Measurements from ENCODE around the gene MED29. TPM values are rescaled to one million over a fixed set of nuclear protein-coding genes. Genes with fewer than 3 reads are reported as not detected.

The MED29 gene
- total and polyA plus RNA-seq, 2 donors (not counting 1 experiment from before 2014, with no cell fraction given) = 33.0 to 47.5 TPM

DNA sequence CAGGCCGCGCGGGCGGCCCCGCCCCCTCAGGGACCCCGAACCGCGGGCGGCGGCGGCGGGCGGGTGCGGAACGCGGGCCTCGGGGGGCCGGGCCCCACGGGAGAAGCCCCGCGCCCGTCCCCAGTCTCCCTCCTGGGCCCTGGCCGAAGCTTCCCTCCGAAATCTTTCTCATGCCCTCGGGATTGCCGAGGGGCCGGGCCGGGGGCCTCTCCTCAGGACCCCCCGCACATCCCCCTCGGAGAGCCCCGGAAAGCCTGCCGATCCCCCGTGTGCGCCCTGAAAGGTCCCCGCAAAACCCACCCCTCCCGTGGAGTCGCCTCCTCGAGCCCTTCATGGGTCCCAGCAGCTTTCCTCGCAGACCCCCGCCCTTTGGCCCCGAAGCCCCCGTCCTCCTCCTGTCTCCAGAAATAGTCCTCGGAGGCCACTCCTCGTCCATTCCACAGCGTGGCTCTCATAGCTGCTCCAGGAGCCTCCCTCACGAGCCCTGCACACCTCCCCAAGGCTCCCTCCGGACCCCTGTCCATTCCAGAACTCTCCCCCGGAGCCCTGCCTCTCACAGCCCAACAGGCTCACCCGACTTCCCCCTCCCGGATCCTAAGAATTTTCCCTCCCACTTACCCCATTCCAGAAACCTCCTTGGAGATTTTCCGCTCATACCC, 48.4 kb upstream of the MED29 start:
- 4% methylated on average over 51 of the region's 51 CpGs for WGBS (ENCODE audit: insufficient coverage)
- peaks cover 0 to 24% of the 10 kb centered on the region in 2 experiments for H3K36me3 ChIP-seq (replicated peaks in 1 of 2; ENCODE audit: control extremely low read depth in 1 of 2, control insufficient read depth in 1 of 2, extremely low read depth in 1 of 2, insufficient read depth in 2 of 2, low read length in 1 of 2)
- peak overlapping the region; percentile 73 for H3K27ac Mint-ChIP-seq
- H3K4me1 ChIP-seq (ENCODE audit: control insufficient read depth in 2 of 2, insufficient read depth in 2 of 2, low read length in 2 of 2) = peaks cover 24 to 39% of the 10 kb centered on the region in 2 donors
- peaks cover 65% of the 10 kb centered on the region for H3K79me2 ChIP-seq (ENCODE audit: control insufficient read depth, insufficient read depth, low read length)
- H3K4me1 Mint-ChIP-seq = peaks cover 64% of the 10 kb centered on the region
- no peaks in the 10 kb centered on the region for H3K27me3 Mint-ChIP-seq
- no peak for ATAC-seq (ENCODE audit: low read depth)
- peak overlapping the region; percentile 27 to 79 (median 75) for H3K4me3 ChIP-seq (ENCODE audit: control extremely low read depth in 1 of 5, extremely low read depth in 1 of 5, insufficient read depth in 1 of 5, low read depth in 2 of 5, low read length in 4 of 5)
- intact Hi-C loops (cut with micrococcal nuclease) = loop anchor here (1.0 to 5.0 kb wide), 4 partner anchors 49 to 1920 kb away; partner anchors contain the start of genes EID2B, HNRNPUL1, MED29 and PAF1
- peaks cover 19% of the 10 kb centered on the region for H4K20me1 ChIP-seq (ENCODE audit: control insufficient read depth, insufficient read depth, low read length, poor library complexity, severe bottlenecking)
- no peaks in the 10 kb centered on the region for H3K9me3 ChIP-seq (ENCODE audit: control extremely low read depth in 1 of 3, control insufficient read depth in 2 of 3, insufficient read depth in 1 of 3, low read length in 2 of 3)
- TF ChIP-seq, protein P1, sequence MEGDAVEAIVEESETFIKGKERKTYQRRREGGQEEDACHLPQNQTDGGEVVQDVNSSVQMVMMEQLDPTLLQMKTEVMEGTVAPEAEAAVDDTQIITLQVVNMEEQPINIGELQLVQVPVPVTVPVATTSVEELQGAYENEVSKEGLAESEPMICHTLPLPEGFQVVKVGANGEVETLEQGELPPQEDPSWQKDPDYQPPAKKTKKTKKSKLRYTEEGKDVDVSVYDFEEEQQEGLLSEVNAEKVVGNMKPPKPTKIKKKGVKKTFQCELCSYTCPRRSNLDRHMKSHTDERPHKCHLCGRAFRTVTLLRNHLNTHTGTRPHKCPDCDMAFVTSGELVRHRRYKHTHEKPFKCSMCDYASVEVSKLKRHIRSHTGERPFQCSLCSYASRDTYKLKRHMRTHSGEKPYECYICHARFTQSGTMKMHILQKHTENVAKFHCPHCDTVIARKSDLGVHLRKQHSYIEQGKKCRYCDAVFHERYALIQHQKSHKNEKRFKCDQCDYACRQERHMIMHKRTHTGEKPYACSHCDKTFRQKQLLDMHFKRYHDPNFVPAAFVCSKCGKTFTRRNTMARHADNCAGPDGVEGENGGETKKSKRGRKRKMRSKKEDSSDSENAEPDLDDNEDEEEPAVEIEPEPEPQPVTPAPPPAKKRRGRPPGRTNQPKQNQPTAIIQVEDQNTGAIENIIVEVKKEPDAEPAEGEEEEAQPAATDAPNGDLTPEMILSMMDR (IDR thresholded peaks at IDR 0.05) = no peak
- no peak for TF ChIP-seq EZH2 (IDR thresholded peaks at IDR 0.05; ENCODE audit: borderline replicate concordance, insufficient read depth, low read depth, low read length, poor library complexity, severe bottlenecking)
- no peak overlapping the region for H2AFZ ChIP-seq (ENCODE audit: insufficient read depth, low read depth, low read length, poor library complexity, severe bottlenecking)
- ChIA-PET CTCF (interaction anchor here (0.6 to 1.4 kb wide), 8 partner anchors 21 to 1028 kb away, joined by 3 to 9 read pairs (median 4); partner anchors contain the start of genes FAM98C, MED29, PAF1 and PLEKHG2), POLR2A (interaction anchor here (0.6 to 1.9 kb wide), 11 partner anchors 19 to 306 kb away, joined by 3 to 10 read pairs (median 4); partner anchors contain the start of genes MED29, PAF1, PLEKHG2 and RPS16)
- DNase-seq = no peak
- peak overlapping the region; percentile 86 for H3K9ac ChIP-seq (ENCODE audit: low read length)
- H3K9me3 Mint-ChIP-seq (ENCODE audit: insufficient read depth) = no peaks in the 10 kb centered on the region
- peak overlapping the region; percentile 74 for H3K4me3 Mint-ChIP-seq
- H3K4me2 ChIP-seq (replicated peaks; ENCODE audit: low read depth, low read length, poor library complexity, severe bottlenecking) = peak overlapping the region; percentile 96
- H3K27ac ChIP-seq (ENCODE audit: low read length in 2 of 2) = peak overlapping the region; percentile 49 to 86
- H3K27me3 ChIP-seq (replicated peaks in 1 of 4; ENCODE audit: control extremely low read depth in 1 of 4, control insufficient read depth in 3 of 4, insufficient read depth in 4 of 4, low read length in 3 of 4) = no peaks in the 10 kb centered on the region

DNA sequence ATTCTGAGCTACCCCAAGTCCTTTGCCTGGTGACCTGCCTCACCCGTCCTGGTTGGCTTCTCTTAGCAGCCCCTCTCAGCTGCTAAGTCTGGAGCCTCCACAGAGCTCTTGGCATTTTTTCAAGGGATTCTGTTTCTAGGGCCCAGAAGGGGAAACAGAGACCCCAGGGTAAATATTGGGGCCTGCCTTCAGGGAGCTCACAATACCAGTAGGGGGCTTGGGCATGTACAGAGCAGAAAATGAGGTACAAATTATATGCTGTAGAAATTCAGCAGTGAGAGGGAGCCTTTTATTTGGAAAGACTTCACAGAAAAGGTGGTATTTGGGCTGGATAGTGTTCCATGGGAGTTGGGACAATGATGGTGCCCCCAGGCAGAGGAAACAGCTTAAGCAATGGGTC, 45.2 kb upstream of the MED29 start:
- TF ChIP-seq EZH2 (IDR thresholded peaks at IDR 0.05; ENCODE audit: borderline replicate concordance, insufficient read depth, low read depth, low read length, poor library complexity, severe bottlenecking) = no peak
- TF ChIP-seq, protein P1 (IDR thresholded peaks at IDR 0.05) = no peak
- no peak overlapping the region for H3K27ac ChIP-seq (ENCODE audit: low read length in 2 of 2)
- no peak overlapping the region for H3K4me2 ChIP-seq (replicated peaks; ENCODE audit: low read depth, low read length, poor library complexity, severe bottlenecking)
- 91% methylated on average over 1 of the region's 1 CpG for WGBS (ENCODE audit: insufficient coverage)
- Mint-ChIP-seq H3K27me3 (no peaks in the 10 kb centered on the region), H3K4me1 (peaks cover 58% of the 10 kb centered on the region), H3K27ac (no peak overlapping the region), H3K4me3 (no peak overlapping the region), H3K9me3 (ENCODE audit: insufficient read depth) (no peaks in the 10 kb centered on the region)
- H3K4me1 ChIP-seq (ENCODE audit: control insufficient read depth in 2 of 2, insufficient read depth in 2 of 2, low read length in 2 of 2) = peaks cover 14 to 27% of the 10 kb centered on the region in 2 donors
- H3K79me2 ChIP-seq (ENCODE audit: control insufficient read depth, insufficient read depth, low read length) = peaks cover 65% of the 10 kb centered on the region
- no peak overlapping the region for H3K4me3 ChIP-seq (ENCODE audit: control extremely low read depth in 1 of 5, extremely low read depth in 1 of 5, insufficient read depth in 1 of 5, low read depth in 2 of 5, low read length in 4 of 5)
- H3K36me3 ChIP-seq (replicated peaks in 1 of 2; ENCODE audit: control extremely low read depth in 1 of 2, control insufficient read depth in 1 of 2, extremely low read depth in 1 of 2, insufficient read depth in 2 of 2, low read length in 1 of 2) = peaks cover 0 to 38% of the 10 kb centered on the region in 2 experiments
- intact Hi-C loops (cut with micrococcal nuclease) = no loop called here
- H3K9ac ChIP-seq (ENCODE audit: low read length) = no peak overlapping the region
- no peaks in the 10 kb centered on the region for H3K9me3 ChIP-seq (ENCODE audit: control extremely low read depth in 1 of 3, control insufficient read depth in 2 of 3, insufficient read depth in 1 of 3, low read length in 2 of 3)
- ATAC-seq (ENCODE audit: low read depth) (no peak), DNase-seq (no peak)
- H2AFZ ChIP-seq (ENCODE audit: insufficient read depth, low read depth, low read length, poor library complexity, severe bottlenecking) = no peak overlapping the region
- peaks cover 28% of the 10 kb centered on the region for H4K20me1 ChIP-seq (ENCODE audit: control insufficient read depth, insufficient read depth, low read length, poor library complexity, severe bottlenecking)
- ChIA-PET CTCF (interaction anchor here (0.6 to 0.7 kb wide), 2 partner anchors 20 to 129 kb away, joined by 3 read pairs; no protein-coding TSS in a partner anchor), POLR2A (interaction anchor here (1.4 kb wide), 1 partner anchor 45 kb away, joined by 3 read pairs; the partner anchor contains the start of gene PAF1)
- no peaks in the 10 kb centered on the region for H3K27me3 ChIP-seq (replicated peaks in 1 of 4; ENCODE audit: control extremely low read depth in 1 of 4, control insufficient read depth in 3 of 4, insufficient read depth in 4 of 4, low read length in 3 of 4)

All from B cell (primary cell).